Endothelial cell of umbilical vein (primary cell): ENCODE measurements around the gene PAQR4.
"Not testable (repeated sequence)": the region's sequence is repeated elsewhere in the genome, so short reads cannot be mapped to it uniquely, and the experiment has no call there.

Experiments used
- EZH2 ChIP-seq: IDR thresholded peaks from 2 replicates; pipeline ENCODE4 v1.6.1; 2012; ENCODE audit warnings: borderline replicate concordance, low read depth, mild to moderate bottlenecking, moderate library complexity, low read length, inconsistent platforms; ENCODE audit not compliant: severe bottlenecking
- JUN ChIP-seq: IDR thresholded peaks from 2 replicates; pipeline ENCODE4 v1.6.1; 2011; ENCODE audit warnings: borderline replicate concordance, low read depth; ENCODE audit not compliant: insufficient read length, insufficient read depth
- MYC ChIP-seq: IDR thresholded peaks from one replicate; pipeline ENCODE4 v1.6.1; 2011; ENCODE audit warnings: mild to moderate bottlenecking, low read depth, low read length
- POLR2A ChIP-seq: IDR thresholded peaks from 2 replicates; pipeline ENCODE4 v1.6.1; 2012; ENCODE audit warnings: low read depth, mild to moderate bottlenecking, control low read depth, low read length
- POLR2AphosphoS5 ChIP-seq: IDR thresholded peaks from 2 replicates; pipeline ENCODE4 v1.6.1; 2012; ENCODE audit warnings: low read depth, mild to moderate bottlenecking, control low read depth, low read length, moderate library complexity; ENCODE audit not compliant: insufficient read depth
- TF ChIP-seq, protein P1 (sequence below), 2 donors: IDR thresholded peaks; 1 replicate in 1 of 2; 2 replicates in 1 of 2; pipeline ENCODE4 v1.5.1; 2011; ENCODE audit warnings: low read length in 2 of 2, mild to moderate bottlenecking in 2 of 2, moderate library complexity in 2 of 2, control low read depth in 1 of 2, inconsistent platforms in 1 of 2, low read depth in 1 of 2; ENCODE audit not compliant: insufficient read depth in 1 of 2; ENCODE audit errors: extremely low read depth in 1 of 2
- TF ChIP-seq, protein P2 (sequence below): IDR thresholded peaks from 2 replicates; pipeline ENCODE4 v1.6.1; 2011; ENCODE audit not compliant: insufficient read depth, insufficient read length

- TF ChIP-seq, protein P1, sequence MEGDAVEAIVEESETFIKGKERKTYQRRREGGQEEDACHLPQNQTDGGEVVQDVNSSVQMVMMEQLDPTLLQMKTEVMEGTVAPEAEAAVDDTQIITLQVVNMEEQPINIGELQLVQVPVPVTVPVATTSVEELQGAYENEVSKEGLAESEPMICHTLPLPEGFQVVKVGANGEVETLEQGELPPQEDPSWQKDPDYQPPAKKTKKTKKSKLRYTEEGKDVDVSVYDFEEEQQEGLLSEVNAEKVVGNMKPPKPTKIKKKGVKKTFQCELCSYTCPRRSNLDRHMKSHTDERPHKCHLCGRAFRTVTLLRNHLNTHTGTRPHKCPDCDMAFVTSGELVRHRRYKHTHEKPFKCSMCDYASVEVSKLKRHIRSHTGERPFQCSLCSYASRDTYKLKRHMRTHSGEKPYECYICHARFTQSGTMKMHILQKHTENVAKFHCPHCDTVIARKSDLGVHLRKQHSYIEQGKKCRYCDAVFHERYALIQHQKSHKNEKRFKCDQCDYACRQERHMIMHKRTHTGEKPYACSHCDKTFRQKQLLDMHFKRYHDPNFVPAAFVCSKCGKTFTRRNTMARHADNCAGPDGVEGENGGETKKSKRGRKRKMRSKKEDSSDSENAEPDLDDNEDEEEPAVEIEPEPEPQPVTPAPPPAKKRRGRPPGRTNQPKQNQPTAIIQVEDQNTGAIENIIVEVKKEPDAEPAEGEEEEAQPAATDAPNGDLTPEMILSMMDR (IDR thresholded peaks at IDR 0.05; ENCODE audit: extremely low read depth in 1 of 2, insufficient read depth in 1 of 2, low read depth in 1 of 2, low read length in 2 of 2) = not testable (repeated sequence)
- not testable (repeated sequence) for TF ChIP-seq EZH2, MYC, POLR2A, JUN, POLR2AphosphoS5
- TF ChIP-seq, protein P2, sequence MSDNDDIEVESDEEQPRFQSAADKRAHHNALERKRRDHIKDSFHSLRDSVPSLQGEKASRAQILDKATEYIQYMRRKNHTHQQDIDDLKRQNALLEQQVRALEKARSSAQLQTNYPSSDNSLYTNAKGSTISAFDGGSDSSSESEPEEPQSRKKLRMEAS = not testable (repeated sequence)
These were observed 25.4 kb upstream of the PAQR4 start for GRCh38 chr16:2943716-2944115.
